Lower leg skin (tissue), 3 donors: Measurements from ENCODE around the gene RNF207.

Source experiments
- CTCF ChIP-seq, 3 donors: fragments of 450-650 bp; IDR thresholded peaks; one replicate each; pipeline ENCODE4 v1.5.1; 2016; ENCODE audit warnings: antibody characterized with exemption in 3 of 3, mild to moderate bottlenecking in 3 of 3, moderate library complexity in 2 of 3
- POLR2A ChIP-seq, 2 donors: fragments of 450-650 bp; IDR thresholded peaks; one replicate each; pipeline ENCODE4 v1.6.1; 2016 to 2017; ENCODE audit warnings: antibody characterized with exemption in 2 of 2, mild to moderate bottlenecking in 1 of 2, moderate library complexity in 1 of 2

- no peak for TF ChIP-seq CTCF (IDR thresholded peaks at IDR 0.05)
- no peak for TF ChIP-seq POLR2A (IDR thresholded peaks at IDR 0.05)
These were observed 52.8 kb downstream of the RNF207 start for GRCh38 chr1:6258675-6259074.
